PFSK-1 (cell line): ENCODE data around the gene NEDD4L.

ENCODE experiments used
- FOXP2 ChIP-seq: optimal IDR thresholded peaks from 2 replicates; pipeline ENCODE3; 2011; ENCODE audit warnings: borderline replicate concordance, control low read depth, inconsistent platforms; ENCODE audit not compliant: insufficient read depth; ENCODE audit errors: extremely low read length, extremely low read depth
- POLR2AphosphoS5 ChIP-seq: IDR thresholded peaks from 2 replicates; pipeline ENCODE4 v1.6.1; 2012; ENCODE audit warnings: low read depth, mild to moderate bottlenecking, control low read depth, low read length, moderate library complexity
- SIN3A ChIP-seq: IDR thresholded peaks from 2 replicates; pipeline ENCODE4 v1.6.1; 2012; ENCODE audit warnings: mild to moderate bottlenecking, low read length, moderate library complexity, borderline replicate concordance; ENCODE audit not compliant: insufficient read depth
- TAF1 ChIP-seq: IDR thresholded peaks from 2 replicates; pipeline ENCODE4 v1.6.1; 2012; ENCODE audit warnings: low read length, control low read depth, borderline replicate concordance; ENCODE audit not compliant: insufficient read depth
- TF ChIP-seq, protein P1 (sequence below), 2 experiments: IDR thresholded peaks; 2 replicates each; pipeline versions ENCODE4 v1.6.1 to v1.8.0; 2011 to 2012; ENCODE audit warnings: low read depth in 2 of 2, low read length in 2 of 2, control low read depth in 1 of 2, inconsistent platforms in 1 of 2, mild to moderate bottlenecking in 1 of 2, moderate library complexity in 1 of 2; ENCODE audit not compliant: insufficient read depth in 1 of 2

NEDD4L gene

DNA sequence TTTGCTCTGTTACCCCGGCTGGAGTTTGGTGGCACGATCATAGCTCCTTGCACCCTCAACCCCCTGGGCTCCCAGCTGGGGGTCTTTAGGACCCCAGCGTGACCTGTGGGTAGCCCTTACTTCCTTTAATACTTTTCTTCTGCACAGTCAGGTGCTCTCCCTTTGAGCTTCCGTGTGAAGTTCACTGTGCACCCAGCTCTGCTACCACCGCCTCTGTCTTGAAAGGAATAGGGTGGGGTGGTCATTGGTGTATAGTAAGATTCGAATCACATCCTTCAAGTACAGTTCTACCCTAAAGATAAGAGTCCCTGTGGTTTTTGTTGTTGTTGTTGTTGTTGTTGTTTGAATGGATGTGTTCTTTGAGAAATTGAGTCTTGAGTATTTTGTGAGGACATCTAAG is 267.4 kb downstream of the NEDD4L start:
- TF ChIP-seq, protein P1, sequence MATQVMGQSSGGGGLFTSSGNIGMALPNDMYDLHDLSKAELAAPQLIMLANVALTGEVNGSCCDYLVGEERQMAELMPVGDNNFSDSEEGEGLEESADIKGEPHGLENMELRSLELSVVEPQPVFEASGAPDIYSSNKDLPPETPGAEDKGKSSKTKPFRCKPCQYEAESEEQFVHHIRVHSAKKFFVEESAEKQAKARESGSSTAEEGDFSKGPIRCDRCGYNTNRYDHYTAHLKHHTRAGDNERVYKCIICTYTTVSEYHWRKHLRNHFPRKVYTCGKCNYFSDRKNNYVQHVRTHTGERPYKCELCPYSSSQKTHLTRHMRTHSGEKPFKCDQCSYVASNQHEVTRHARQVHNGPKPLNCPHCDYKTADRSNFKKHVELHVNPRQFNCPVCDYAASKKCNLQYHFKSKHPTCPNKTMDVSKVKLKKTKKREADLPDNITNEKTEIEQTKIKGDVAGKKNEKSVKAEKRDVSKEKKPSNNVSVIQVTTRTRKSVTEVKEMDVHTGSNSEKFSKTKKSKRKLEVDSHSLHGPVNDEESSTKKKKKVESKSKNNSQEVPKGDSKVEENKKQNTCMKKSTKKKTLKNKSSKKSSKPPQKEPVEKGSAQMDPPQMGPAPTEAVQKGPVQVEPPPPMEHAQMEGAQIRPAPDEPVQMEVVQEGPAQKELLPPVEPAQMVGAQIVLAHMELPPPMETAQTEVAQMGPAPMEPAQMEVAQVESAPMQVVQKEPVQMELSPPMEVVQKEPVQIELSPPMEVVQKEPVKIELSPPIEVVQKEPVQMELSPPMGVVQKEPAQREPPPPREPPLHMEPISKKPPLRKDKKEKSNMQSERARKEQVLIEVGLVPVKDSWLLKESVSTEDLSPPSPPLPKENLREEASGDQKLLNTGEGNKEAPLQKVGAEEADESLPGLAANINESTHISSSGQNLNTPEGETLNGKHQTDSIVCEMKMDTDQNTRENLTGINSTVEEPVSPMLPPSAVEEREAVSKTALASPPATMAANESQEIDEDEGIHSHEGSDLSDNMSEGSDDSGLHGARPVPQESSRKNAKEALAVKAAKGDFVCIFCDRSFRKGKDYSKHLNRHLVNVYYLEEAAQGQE (IDR thresholded peaks at IDR 0.05; ENCODE audit: insufficient read depth in 1 of 2, low read depth in 2 of 2, low read length in 2 of 2) = no peak
- TF ChIP-seq SIN3A (no peak), TAF1 (no peak), POLR2AphosphoS5 (no peak), FOXP2 (no peak)

DNA sequence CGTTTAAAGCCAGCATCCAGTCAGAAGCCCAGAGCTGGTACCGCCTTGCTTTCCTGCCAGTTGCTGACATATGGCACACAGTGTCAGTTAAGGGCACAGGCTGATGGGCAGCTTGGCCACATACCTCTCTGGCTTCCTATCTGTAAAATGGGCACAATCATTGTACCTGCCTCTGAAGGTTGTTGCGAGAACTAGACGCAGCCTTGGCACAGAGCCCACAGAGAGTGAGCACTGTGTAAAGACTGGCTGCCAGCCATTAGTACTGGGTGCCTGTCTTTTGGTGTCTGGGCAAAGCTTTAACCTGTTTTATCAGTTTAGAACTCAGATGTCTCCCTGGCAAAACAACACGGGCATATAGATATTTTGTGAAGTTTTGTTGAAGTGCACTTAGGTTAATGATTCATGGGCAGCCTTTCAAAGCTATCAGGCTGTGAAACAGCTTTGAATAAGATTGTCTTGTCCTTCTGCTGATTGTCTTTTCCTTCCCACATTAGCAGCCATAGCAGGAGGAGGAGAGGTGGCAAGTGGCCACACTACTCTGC is 269.5 kb downstream of the NEDD4L start:
- TF ChIP-seq, protein P1 (IDR thresholded peaks at IDR 0.05; ENCODE audit: insufficient read depth in 1 of 2, low read depth in 2 of 2, low read length in 2 of 2) = no peak
- TF ChIP-seq SIN3A = no peak
- no peak for TF ChIP-seq FOXP2
- TF ChIP-seq POLR2AphosphoS5 = no peak

DNA sequence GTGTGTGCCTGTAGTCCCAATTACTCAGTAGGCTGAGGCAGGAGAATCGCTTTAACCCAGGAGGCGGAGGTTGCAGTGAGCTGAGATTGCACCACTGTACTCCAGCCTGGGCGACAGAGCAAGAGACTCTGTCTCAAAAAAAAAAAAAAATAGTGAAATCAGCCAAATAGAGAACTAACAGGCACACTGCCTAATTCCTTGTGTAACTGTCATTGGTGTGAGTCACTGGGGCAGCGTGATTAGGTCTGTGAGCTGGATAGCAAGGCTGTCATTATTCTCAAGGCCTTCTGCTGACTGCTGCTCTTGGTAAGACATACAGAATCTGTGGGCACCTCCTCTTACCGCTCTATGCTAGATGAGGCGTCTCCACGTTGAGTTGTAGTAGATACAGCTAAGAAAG is 270.3 kb downstream of the NEDD4L start:
- TF ChIP-seq, protein P1 (IDR thresholded peaks at IDR 0.05; ENCODE audit: insufficient read depth in 1 of 2, low read depth in 2 of 2, low read length in 2 of 2) = no peak
- TF ChIP-seq TAF1 (no peak), POLR2AphosphoS5 (no peak), FOXP2 (no peak), SIN3A (no peak)

DNA sequence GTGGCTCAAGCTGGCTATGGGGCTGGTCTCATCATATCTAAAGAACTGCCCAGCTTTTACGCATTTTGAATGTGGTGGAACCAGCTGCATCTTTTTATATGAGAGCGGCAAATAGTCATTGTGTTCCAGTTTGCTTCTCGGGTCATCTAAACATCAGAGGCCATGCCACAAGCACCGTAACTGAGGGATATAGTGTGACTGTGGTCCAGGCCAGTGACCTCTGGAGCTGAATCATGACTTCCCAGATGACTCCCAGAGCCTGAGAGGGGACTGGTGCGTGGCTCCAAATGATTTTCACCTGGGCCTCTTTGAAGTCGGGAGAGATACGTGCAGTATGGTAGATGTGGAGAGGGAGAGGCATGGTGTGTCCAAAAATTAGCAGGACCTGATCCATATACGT is 271.0 kb downstream of the NEDD4L start:
- TF ChIP-seq SIN3A (no peak), TAF1 (no peak), FOXP2 (no peak), POLR2AphosphoS5 (no peak)
- TF ChIP-seq, protein P1 (IDR thresholded peaks at IDR 0.05; ENCODE audit: insufficient read depth in 1 of 2, low read depth in 2 of 2, low read length in 2 of 2) = no peak

DNA sequence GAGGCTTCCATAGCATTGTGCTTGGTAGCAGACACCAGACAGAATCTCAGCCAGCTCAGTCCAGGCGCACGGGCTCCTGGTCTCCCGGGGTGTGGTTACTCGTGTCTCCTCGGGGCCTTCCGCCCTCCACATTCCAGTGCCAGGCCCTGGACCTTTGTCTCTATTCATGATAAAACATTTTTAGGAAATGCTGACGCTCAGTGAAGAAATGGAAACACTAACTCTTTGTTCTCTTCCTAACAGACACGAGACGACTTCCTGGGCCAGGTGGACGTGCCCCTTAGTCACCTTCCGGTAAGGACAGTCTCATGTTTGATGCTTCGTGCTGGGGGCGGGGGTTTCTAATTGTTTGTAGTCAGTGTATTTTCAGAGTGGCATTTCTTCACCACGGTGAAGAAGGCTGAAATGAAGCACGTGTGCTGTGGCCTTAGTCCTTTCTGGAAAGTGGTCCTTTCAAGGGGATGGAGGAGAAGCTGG is 271.8 kb downstream of the NEDD4L start:
- TF ChIP-seq POLR2AphosphoS5 (no peak), SIN3A (no peak), FOXP2 (no peak), TAF1 (no peak)
- TF ChIP-seq, protein P1 (IDR thresholded peaks at IDR 0.05; ENCODE audit: insufficient read depth in 1 of 2, low read depth in 2 of 2, low read length in 2 of 2) = no peak
